K562 (cell line): ENCODE data around the gene TPPP. TPM values are rescaled to one million over a fixed set of nuclear protein-coding genes. Genes with fewer than 3 reads are reported as not detected.
A peak's percentile ranks its signal among the peaks of the same experiment; 100 is the strongest.

Experiments
- CEBPB ChIP-seq: fragments of 450-650 bp; IDR thresholded peaks from 2 replicates; pipeline ENCODE4 v1.6.1; 2016; ENCODE audit warnings: missing genetic modification characterization, missing compliant biosample characterization
- CTBP1 ChIP-seq: fragments of 450-650 bp; IDR thresholded peaks from 2 replicates; pipeline ENCODE4 v1.6.1; 2016; ENCODE audit warnings: borderline replicate concordance
- E2F6 ChIP-seq, 2 experiments: IDR thresholded peaks; 2 replicates each; pipeline ENCODE4 v1.6.1; 2011; ENCODE audit warnings: borderline replicate concordance in 1 of 2, control low read depth in 1 of 2, low read depth in 1 of 2, low read length in 1 of 2, mild to moderate bottlenecking in 1 of 2, mixed read lengths in 1 of 2, moderate library complexity in 1 of 2; ENCODE audit not compliant: insufficient read depth in 1 of 2, insufficient read length in 1 of 2, poor library complexity in 1 of 2, severe bottlenecking in 1 of 2; ENCODE audit errors: extremely low read depth in 1 of 2
- HLTF ChIP-seq: fragments of 450-650 bp; IDR thresholded peaks from 2 replicates; pipeline ENCODE4 v1.6.1; 2016
- KLF16 ChIP-seq: IDR thresholded peaks from 2 replicates; pipeline ENCODE4 v1.6.1; 2016; ENCODE audit warnings: antibody characterized with exemption
- NR1H2 ChIP-seq: sonication (generic); formaldehyde crosslinking; IDR thresholded peaks from 2 replicates; pipeline ENCODE4 v1.4.0; 2020; ENCODE audit warnings: mild to moderate bottlenecking, missing genetic modification reagents
- PPARD ChIP-seq: fragments of 250-450 bp; sonication (Bioruptor Pico); IDR thresholded peaks from 2 replicates; pipeline ENCODE4 v1.8.0; 2022; ENCODE audit warnings: inconsistent platforms, mild to moderate bottlenecking, moderate library complexity
- PYGO2 ChIP-seq: fragments of 450-650 bp; IDR thresholded peaks from 2 replicates; pipeline ENCODE4 v1.6.1; 2016; ENCODE audit warnings: mild to moderate bottlenecking, missing genetic modification characterization, moderate library complexity, missing compliant biosample characterization
- XRCC5 ChIP-seq: fragments of 200-400 bp; formaldehyde crosslinking; IDR thresholded peaks from 2 replicates; pipeline ENCODE4 v1.6.1; 2017; ENCODE audit warnings: low read depth, mild to moderate bottlenecking, low read length
- YY1 ChIP-seq, 3 experiments: IDR thresholded peaks; 2 replicates each; pipeline ENCODE4 v1.6.1; 2011; ENCODE audit warnings: low read length in 2 of 3, mild to moderate bottlenecking in 2 of 3, moderate library complexity in 2 of 3, borderline replicate concordance in 1 of 3, control low read depth in 1 of 3, low read depth in 1 of 3; ENCODE audit not compliant: insufficient read depth in 3 of 3, insufficient replicate concordance in 2 of 3, control insufficient read depth in 1 of 3, insufficient read length in 1 of 3; ENCODE audit errors: extremely low read depth in 1 of 3
- ZBED1 ChIP-seq: IDR thresholded peaks from 2 replicates; pipeline ENCODE4 v1.6.1; 2014
- ZC3H4 ChIP-seq: sonication (generic); formaldehyde crosslinking; IDR thresholded peaks from 2 replicates; pipeline ENCODE4 v1.9.0; 2021; ENCODE audit warnings: missing genetic modification reagents, borderline replicate concordance
- ZKSCAN8 ChIP-seq: fragments of 200-800 bp; sonication (Bioruptor generic); IDR thresholded peaks from 2 replicates; pipeline ENCODE4 v1.6.1; 2016; ENCODE audit warnings: missing genetic modification characterization, missing compliant biosample characterization
- ZNF76 ChIP-seq: fragments of 250-450 bp; sonication (Bioruptor Pico); IDR thresholded peaks from 2 replicates; pipeline ENCODE4 v1.4.0; 2020; ENCODE audit warnings: mild to moderate bottlenecking, moderate library complexity, borderline replicate concordance
- ZNF764 ChIP-seq: fragments of 250-450 bp; sonication (Bioruptor Pico); IDR thresholded peaks from 2 replicates; pipeline ENCODE4 v1.4.0; 2020; ENCODE audit warnings: low read depth, mild to moderate bottlenecking, moderate library complexity
- polyA plus RNA-seq, 8 experiments: library from polyadenylated mRNA; depleted of rRNA in 4 of 8; stranded (reverse) in 5 of 8; unstranded in 3 of 8; fragments of >200 nt; fragmentation: Nextera tagmentation in 2 of 8; fragmentation: Illumina TruSeq in 1 of 8; extraction: Ambion mirVana in 2 of 8; extraction: Trizol in 1 of 8; gene quantifications; 2 replicates each; pipeline versions ENCODE4 v1.2.1 to v1.2.3, GENCODE V29; 2011 to 2014; ENCODE audit warnings: inconsistent platforms in 1 of 8, missing spikeins in 1 of 8
- total RNA-seq, 7 experiments: library from RNA; depleted of rRNA in 6 of 7; stranded (reverse); fragments of >200 nt in 6 of 7; fragmentation: Illumina TruSeq in 2 of 7; extraction: Trizol in 2 of 7; gene quantifications; 2 replicates each; pipeline versions ENCODE4 v1.2.1 to v1.2.3, GENCODE V29; 2011 to 2021; ENCODE audit warnings: low replicate concordance in 1 of 7
- TF ChIP-seq, protein P1 (sequence below): sonication (generic); formaldehyde crosslinking; IDR thresholded peaks from 2 replicates; pipeline ENCODE4 v1.8.0; 2023; ENCODE audit warnings: missing genetic modification reagents, mild to moderate bottlenecking, borderline replicate concordance
- TF ChIP-seq, protein P2 (sequence below): sonication (generic); formaldehyde crosslinking; IDR thresholded peaks from 2 replicates; pipeline ENCODE4 v1.8.0; 2022; ENCODE audit warnings: mild to moderate bottlenecking, missing genetic modification reagents
- TF ChIP-seq, protein P3 (sequence below): fragments of 450-650 bp; formaldehyde crosslinking; IDR thresholded peaks from 2 replicates; pipeline ENCODE4 v1.4.0; 2022; ENCODE audit warnings: missing genetic modification characterization

The TPPP gene
- total and polyA plus RNA-seq, 9 of the 15 experiments (the other 6 are each of a cell fraction or from before 2014, with no cell fraction given): 0.01 to 0.07 (median 0.03) TPM; not detected in 6

DNA sequence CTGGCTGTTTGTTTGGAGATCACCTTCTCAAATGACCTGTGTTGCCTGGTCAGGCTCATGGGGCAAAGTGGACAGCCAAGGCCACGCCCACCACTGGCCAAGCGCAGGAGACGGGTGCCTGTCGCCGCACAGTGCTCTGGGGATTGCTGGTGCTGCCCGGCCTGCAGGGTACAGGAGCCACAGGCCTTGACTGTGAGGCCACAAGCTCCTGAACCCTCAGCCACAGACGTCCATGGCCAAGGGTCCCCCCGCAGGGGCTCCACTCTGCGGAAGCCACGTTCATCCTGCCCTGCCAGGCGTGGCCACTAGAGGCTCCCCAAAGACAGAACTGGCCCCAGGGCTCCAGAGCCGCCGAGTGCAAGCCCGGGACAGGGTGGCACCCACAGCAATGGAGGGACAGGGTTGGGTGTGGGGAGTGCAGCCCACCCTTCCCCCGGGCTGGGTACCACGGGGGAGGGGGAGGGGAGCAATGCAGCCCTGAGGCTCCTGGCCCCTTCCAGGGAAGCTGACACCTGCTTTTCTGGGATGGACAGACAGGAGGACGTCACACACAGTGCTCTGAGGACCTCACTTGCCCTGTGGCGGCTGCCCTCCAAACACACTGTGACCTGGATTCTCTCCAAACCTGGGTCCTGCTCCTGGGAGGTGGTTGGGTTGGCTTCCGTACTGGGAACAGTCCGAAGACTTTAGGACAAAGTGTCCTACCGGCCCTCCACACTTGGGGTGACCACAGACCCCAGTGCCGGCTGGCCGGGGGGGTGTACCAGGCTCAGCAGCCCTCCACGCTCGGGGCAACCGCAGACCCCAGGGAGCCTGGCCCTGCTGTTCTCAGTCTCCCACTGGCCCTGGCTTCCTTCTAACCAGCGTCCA lies 21.5 kb downstream of the TPPP start (continued):
- TF ChIP-seq PYGO2 (no peak), YY1 (IDR thresholded peaks at IDR 0.05; ENCODE audit: borderline replicate concordance in 1 of 3, control insufficient read depth in 1 of 3, extremely low read depth in 1 of 3, insufficient read depth in 3 of 3, insufficient read length in 1 of 3, insufficient replicate concordance in 2 of 3, low read depth in 1 of 3, low read length in 2 of 3) (peak in 1 of 3 experiments; percentile 32), ZKSCAN8 (CRISPR knock-in tag) (no peak), NR1H2 (CRISPR knock-in tag) (no peak), ZNF76 (CRISPR knock-in tag) (no peak), E2F6 (IDR thresholded peaks at IDR 0.05; ENCODE audit: borderline replicate concordance in 1 of 2, extremely low read depth in 1 of 2, insufficient read depth in 1 of 2, insufficient read length in 1 of 2, low read depth in 1 of 2, low read length in 1 of 2, poor library complexity in 1 of 2, severe bottlenecking in 1 of 2) (no peak), ZBED1 (no peak), HLTF (no peak), ZC3H4 (CRISPR knock-in tag) (no peak), XRCC5 (peak; percentile 67; the same call in 1 of the 2 replicates), PPARD (CRISPR knock-in tag) (no peak), CEBPB (tag) (no peak), KLF16 (peak; percentile 49; the same call in 1 of the 2 replicates), CTBP1 (peak; percentile 41; the same call in 1 of the 2 replicates), ZNF764 (CRISPR knock-in tag) (no peak)
- TF ChIP-seq, protein P1, sequence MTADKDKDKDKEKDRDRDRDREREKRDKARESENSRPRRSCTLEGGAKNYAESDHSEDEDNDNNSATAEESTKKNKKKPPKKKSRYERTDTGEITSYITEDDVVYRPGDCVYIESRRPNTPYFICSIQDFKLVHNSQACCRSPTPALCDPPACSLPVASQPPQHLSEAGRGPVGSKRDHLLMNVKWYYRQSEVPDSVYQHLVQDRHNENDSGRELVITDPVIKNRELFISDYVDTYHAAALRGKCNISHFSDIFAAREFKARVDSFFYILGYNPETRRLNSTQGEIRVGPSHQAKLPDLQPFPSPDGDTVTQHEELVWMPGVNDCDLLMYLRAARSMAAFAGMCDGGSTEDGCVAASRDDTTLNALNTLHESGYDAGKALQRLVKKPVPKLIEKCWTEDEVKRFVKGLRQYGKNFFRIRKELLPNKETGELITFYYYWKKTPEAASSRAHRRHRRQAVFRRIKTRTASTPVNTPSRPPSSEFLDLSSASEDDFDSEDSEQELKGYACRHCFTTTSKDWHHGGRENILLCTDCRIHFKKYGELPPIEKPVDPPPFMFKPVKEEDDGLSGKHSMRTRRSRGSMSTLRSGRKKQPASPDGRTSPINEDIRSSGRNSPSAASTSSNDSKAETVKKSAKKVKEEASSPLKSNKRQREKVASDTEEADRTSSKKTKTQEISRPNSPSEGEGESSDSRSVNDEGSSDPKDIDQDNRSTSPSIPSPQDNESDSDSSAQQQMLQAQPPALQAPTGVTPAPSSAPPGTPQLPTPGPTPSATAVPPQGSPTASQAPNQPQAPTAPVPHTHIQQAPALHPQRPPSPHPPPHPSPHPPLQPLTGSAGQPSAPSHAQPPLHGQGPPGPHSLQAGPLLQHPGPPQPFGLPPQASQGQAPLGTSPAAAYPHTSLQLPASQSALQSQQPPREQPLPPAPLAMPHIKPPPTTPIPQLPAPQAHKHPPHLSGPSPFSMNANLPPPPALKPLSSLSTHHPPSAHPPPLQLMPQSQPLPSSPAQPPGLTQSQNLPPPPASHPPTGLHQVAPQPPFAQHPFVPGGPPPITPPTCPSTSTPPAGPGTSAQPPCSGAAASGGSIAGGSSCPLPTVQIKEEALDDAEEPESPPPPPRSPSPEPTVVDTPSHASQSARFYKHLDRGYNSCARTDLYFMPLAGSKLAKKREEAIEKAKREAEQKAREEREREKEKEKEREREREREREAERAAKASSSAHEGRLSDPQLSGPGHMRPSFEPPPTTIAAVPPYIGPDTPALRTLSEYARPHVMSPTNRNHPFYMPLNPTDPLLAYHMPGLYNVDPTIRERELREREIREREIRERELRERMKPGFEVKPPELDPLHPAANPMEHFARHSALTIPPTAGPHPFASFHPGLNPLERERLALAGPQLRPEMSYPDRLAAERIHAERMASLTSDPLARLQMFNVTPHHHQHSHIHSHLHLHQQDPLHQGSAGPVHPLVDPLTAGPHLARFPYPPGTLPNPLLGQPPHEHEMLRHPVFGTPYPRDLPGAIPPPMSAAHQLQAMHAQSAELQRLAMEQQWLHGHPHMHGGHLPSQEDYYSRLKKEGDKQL (CRISPR knock-in tag): no peak; the same call in 1 of the 2 replicates
- TF ChIP-seq, protein P2, sequence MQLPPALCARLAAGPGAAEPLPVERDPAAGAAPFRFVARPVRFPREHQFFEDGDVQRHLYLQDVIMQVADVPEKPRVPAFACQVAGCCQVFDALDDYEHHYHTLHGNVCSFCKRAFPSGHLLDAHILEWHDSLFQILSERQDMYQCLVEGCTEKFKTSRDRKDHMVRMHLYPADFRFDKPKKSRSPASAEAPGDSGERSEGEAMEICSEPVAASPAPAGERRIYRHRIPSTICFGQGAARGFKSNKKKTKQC (CRISPR knock-in tag): no peak
- TF ChIP-seq, protein P3, sequence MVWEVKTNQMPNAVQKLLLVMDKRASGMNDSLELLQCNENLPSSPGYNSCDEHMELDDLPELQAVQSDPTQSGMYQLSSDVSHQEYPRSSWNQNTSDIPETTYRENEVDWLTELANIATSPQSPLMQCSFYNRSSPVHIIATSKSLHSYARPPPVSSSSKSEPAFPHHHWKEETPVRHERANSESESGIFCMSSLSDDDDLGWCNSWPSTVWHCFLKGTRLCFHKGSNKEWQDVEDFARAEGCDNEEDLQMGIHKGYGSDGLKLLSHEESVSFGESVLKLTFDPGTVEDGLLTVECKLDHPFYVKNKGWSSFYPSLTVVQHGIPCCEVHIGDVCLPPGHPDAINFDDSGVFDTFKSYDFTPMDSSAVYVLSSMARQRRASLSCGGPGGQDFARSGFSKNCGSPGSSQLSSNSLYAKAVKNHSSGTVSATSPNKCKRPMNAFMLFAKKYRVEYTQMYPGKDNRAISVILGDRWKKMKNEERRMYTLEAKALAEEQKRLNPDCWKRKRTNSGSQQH (CRISPR knock-in tag): no peak
